ENCODE results near the gene ANXA1. TPM values are rescaled to one million over a fixed set of nuclear protein-coding genes. Genes with fewer than 3 reads are reported as not detected.
A peak's percentile ranks its signal among the peaks of the same experiment; 100 is the strongest.

ANXA1 gene
- total and polyA plus RNA-seq, 11 donors, result 29.4 to 139 (median 52.7) TPM

DNA sequence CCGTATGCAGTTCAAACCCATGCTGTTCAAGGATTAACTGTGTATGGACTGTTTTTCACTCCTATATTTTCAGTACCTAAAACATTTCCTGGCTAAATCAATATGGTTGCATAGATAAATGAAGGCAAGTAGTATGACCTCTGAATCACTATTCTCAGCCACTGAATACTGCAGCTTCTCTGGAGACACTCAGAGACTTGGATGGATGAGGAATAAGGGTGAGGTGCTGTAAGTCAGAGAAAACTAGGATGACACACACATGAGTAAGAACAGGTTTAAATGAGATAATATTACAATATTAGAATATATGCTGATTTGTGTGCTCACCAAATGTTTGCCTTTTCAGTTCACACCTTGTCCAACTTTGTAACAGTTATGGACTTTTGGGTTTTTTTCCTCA is 26.0 kb upstream of the ANXA1 start:
- intact Hi-C loops (cut with DNase I), result no loop called here
- no peak for DNase-seq
- WGBS, 4 donors, result 61 to 92% (median 82%) methylated on average over 1 of the region's 1 CpG
- H3K9me3 ChIP-seq, result no peaks in the 10 kb centered on the region
- H3K4me1 ChIP-seq, result no peaks in the 10 kb centered on the region
- no peaks in the 10 kb centered on the region for H3K27me3 ChIP-seq
- H3K36me3 ChIP-seq, result no peaks in the 10 kb centered on the region
- no peak for TF ChIP-seq POLR2A (IDR thresholded peaks at IDR 0.05)
- TF ChIP-seq, protein P1, sequence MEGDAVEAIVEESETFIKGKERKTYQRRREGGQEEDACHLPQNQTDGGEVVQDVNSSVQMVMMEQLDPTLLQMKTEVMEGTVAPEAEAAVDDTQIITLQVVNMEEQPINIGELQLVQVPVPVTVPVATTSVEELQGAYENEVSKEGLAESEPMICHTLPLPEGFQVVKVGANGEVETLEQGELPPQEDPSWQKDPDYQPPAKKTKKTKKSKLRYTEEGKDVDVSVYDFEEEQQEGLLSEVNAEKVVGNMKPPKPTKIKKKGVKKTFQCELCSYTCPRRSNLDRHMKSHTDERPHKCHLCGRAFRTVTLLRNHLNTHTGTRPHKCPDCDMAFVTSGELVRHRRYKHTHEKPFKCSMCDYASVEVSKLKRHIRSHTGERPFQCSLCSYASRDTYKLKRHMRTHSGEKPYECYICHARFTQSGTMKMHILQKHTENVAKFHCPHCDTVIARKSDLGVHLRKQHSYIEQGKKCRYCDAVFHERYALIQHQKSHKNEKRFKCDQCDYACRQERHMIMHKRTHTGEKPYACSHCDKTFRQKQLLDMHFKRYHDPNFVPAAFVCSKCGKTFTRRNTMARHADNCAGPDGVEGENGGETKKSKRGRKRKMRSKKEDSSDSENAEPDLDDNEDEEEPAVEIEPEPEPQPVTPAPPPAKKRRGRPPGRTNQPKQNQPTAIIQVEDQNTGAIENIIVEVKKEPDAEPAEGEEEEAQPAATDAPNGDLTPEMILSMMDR (IDR thresholded peaks at IDR 0.05), result no peak
- H3K4me3 ChIP-seq, result no peak overlapping the region
- ATAC-seq, result no peak
- no peak overlapping the region for H3K27ac ChIP-seq

DNA sequence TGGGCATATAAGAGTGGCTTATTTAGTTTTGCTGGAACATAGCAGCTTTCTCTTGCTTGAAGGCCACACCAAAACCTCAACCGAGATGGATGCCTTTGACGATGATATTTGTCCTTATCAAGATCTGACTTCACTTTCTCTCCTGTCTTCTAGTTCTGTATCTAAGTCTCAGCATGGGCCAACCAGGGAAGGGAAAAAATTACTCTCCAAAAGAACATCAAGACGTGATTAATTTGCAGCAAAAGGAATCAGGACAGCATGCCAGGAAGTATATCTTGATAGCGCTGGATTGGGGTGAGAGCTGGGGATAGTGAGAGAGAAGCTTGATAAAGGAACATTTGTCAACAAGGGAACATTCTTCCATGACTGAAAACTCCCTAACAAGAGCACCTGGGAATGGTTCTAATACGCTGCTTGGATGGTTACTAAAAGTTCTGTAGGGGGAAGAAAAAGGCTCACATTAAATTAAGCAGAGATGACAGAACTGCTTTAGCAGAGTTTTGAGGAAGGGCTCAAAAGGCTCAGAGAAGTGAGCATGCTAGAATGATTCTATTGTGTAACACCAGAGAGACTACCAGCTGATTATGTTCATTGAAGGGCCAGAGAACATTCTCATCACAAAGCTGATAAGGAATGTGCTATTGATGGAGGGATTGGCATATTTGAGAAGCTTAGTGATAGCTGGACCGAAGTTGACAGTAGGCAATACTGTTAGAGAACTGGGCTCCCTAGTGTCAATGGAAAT is 21.6 kb upstream of the ANXA1 start:
- intact Hi-C loops (cut with DNase I), result no loop called here

DNA sequence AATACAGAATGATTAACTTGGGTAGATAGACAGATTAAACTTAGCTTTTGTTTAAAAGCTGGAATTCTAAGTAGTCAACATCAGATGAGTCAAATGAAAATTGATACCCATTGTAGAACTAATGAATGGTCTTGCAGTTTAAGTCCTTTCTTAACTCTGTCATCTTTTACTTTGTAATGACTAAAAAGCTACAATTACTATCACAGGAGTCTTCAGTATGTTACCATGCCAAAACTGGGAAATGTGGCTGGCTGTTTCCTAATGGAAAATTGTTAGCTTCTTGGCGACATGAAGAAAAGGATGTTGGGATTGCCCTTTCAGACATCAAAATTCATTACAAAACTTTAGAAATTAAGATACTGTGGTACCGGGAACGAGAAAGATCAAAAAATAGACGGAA is 20.2 kb upstream of the ANXA1 start:
- Histone ChIP-seq H3K4me3 (peak overlapping the region in 11 of 12 donors; percentile 7 to 64 (median 52)), H3K27me3 (no peaks in the 10 kb centered on the region), H3K9me3 (no peaks in the 10 kb centered on the region), H3K27ac (peak overlapping the region; percentile 6 to 94 (median 76)), H3K4me1 (peaks cover 0 to 24% (median 13%) of the 10 kb centered on the region in 12 donors), H3K36me3 (no peaks in the 10 kb centered on the region)
- intact Hi-C loops (cut with DNase I), result no loop called here
- TF ChIP-seq POLR2A (IDR thresholded peaks at IDR 0.05), result no peak
- TF ChIP-seq, protein P1 (IDR thresholded peaks at IDR 0.05), result no peak
- DNase-seq (no peak), ATAC-seq (no peak)
- 39 to 63% (median 43%) methylated on average over 4 of the region's 4 CpGs for WGBS, 4 donors

More for the DNA sequence above, 21.6 kb upstream of the ANXA1 start:
- DNase-seq (no peak), ATAC-seq (no peak)
- H3K9me3 ChIP-seq, result no peaks in the 10 kb centered on the region
- no peak overlapping the region for H3K27ac ChIP-seq
- H3K4me3 ChIP-seq, result no peak overlapping the region
- no peak for TF ChIP-seq POLR2A (IDR thresholded peaks at IDR 0.05)
- TF ChIP-seq, protein P1 (IDR thresholded peaks at IDR 0.05), result no peak
- WGBS, 4 donors, result 74 to 78% (median 76%) methylated on average over 6 of the region's 6 CpGs
- no peaks in the 10 kb centered on the region for H3K36me3 ChIP-seq
- peaks cover 0 to 24% (median 13%) of the 10 kb centered on the region in 12 donors for H3K4me1 ChIP-seq
- H3K27me3 ChIP-seq, result no peaks in the 10 kb centered on the region

DNA sequence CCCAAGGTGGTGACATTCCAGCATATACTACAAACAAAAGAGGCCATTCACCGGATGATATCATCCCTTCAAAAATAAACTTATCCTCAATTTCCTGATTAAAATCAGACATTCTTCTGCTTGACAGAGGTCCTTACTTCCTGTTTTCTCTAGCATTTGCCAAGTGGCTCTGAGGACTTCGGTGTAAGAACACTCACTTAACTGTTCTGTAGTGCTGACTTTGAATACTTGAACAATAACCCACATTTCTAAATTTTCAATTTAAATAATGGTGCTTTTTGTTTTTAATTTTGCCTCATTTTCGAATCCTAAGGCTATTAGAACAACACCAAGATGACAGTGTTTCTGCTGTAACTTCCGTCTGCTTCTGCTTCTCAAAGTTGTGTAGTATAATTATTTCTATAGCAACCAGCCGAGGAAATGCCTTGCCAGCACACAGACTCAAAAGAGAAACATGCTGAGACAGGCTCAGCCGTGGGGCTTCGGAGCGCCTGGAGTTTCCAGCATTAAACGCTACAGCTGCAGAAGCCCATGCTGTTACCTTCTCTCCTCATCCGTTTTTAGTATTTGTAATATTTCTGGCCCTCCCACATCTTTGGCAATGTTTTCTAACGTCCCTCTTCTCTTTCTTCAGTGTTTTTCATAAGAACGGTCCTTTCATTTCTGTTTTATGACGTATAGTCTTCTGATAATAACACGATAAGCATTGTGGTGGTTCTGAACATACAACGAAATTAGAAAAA is 19.5 kb upstream of the ANXA1 start:
- H3K27ac ChIP-seq, result peak overlapping the region; percentile 6 to 94 (median 76)
- 6 to 13% (median 10%) methylated on average over 15 of the region's 15 CpGs for WGBS, 4 donors
- DNase-seq (peak; percentile 71 to 78 (median 76)), ATAC-seq (peak; percentile 76 to 97 (median 93))
- TF ChIP-seq, protein P1 (IDR thresholded peaks at IDR 0.05), result no peak
- TF ChIP-seq POLR2A (IDR thresholded peaks at IDR 0.05), result no peak
- no peaks in the 10 kb centered on the region for H3K9me3 ChIP-seq
- no peaks in the 10 kb centered on the region for H3K27me3 ChIP-seq
- intact Hi-C loops (cut with DNase I), result loop anchor here in 3 of 10 donors (1.0 to 2.0 kb wide), 2 partner anchors 19 to 20 kb away; partner anchors contain the start of gene ANXA1 (in 2 of the 3)
- H3K4me3 ChIP-seq, result peak overlapping the region; percentile 7 to 64 (median 52)
- H3K36me3 ChIP-seq, result no peaks in the 10 kb centered on the region
- H3K4me1 ChIP-seq, result peaks cover 0 to 24% (median 13%) of the 10 kb centered on the region in 12 donors
